Measurements from ENCODE around the gene MARK2. TPM values are rescaled to one million over a fixed set of nuclear protein-coding genes. Genes with fewer than 3 reads are reported as not detected.

Gene MARK2
- total RNA-seq, 4 donors from 2014 or later = 47.0 to 91.0 (median 62.2) TPM

DNA sequence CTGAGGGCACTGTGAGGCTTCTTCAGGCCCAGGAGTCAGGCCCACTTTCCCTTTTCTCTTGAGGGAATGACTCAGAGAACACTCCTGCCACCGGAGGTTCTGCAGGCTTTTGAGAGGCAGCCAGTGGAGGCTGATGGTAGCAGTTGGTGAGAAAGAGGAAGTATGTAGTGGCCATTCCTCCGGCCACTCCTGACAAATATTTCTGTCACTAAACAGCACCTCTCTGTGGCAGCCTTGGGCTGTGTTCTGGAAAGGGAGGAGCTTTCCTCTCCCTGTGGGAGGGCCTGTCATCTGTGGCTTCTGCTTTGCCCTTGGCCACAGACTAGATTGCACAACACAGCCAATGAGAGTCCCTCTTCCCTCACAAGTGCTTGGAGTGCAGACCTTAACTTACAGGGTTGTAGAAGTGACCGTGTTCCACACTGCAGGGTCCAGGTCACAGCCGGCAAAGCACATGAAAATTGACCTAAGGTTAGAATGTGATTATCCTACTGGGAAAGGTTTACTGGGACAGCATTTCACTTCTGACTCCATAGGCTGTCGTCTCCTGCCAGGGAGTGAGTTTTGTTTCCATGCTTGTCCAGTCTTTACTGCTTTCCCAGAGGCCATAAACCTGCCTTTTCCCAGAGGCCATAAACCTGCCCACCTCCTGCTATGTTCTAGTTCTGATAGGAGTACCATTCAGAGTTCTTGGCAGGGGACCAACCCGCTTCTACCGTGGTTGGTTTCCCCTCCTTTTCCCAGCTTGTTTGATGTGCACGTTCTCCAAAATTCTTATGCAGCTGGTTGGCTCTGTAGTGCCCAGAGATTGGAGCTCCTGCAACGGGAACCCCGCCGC is 33.3 kb downstream of the MARK2 start:
- Histone ChIP-seq H3K36me3 (peaks cover 0 to 8% (median 0%) of the 10 kb centered on the region in 3 donors), H3K27me3 (no peaks in the 10 kb centered on the region), H3K4me1 (peaks cover 66 to 89% (median 73%) of the 10 kb centered on the region in 3 donors), H3K27ac (peak overlapping the region; percentile 69 to 90 (median 72)), H3K9me3 (no peaks in the 10 kb centered on the region), H3K4me3 (peak overlapping the region in 3 of 4 donors; percentile 2 to 17 (median 9))
- TF ChIP-seq POLR2A (IDR thresholded peaks at IDR 0.05) = no peak
- TF ChIP-seq, protein P1, sequence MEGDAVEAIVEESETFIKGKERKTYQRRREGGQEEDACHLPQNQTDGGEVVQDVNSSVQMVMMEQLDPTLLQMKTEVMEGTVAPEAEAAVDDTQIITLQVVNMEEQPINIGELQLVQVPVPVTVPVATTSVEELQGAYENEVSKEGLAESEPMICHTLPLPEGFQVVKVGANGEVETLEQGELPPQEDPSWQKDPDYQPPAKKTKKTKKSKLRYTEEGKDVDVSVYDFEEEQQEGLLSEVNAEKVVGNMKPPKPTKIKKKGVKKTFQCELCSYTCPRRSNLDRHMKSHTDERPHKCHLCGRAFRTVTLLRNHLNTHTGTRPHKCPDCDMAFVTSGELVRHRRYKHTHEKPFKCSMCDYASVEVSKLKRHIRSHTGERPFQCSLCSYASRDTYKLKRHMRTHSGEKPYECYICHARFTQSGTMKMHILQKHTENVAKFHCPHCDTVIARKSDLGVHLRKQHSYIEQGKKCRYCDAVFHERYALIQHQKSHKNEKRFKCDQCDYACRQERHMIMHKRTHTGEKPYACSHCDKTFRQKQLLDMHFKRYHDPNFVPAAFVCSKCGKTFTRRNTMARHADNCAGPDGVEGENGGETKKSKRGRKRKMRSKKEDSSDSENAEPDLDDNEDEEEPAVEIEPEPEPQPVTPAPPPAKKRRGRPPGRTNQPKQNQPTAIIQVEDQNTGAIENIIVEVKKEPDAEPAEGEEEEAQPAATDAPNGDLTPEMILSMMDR (IDR thresholded peaks at IDR 0.05) = peak; percentile 22 to 70 (median 38)
- WGBS, 2 donors = 7 to 8% methylated on average over 10 of the region's 11 CpGs
- intact Hi-C loops (cut with DNase I) = no loop called here
- DNase-seq = no peak

DNA sequence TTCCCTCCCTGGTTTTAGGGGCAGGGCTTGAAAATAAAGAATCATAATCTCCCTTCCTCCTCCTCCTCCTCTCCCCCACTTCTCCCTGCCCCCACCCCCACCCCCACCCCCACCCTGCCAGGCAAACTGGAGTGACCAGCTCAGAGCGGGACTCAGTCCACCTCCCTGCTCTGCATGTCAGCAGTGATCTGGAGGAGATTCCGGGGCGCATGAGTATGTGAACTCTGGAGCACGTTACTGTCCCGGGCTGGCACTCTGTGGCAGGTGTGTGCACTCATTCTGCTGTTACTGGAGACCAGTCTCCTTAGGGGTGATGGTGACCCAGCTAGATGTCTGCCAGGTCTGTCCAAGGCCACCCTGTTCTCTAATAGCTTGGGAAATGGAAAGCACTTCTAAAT is 33.9 kb downstream of the MARK2 start:
- Histone ChIP-seq H3K27ac (peak overlapping the region; percentile 69 to 90 (median 72)), H3K36me3 (peaks cover 0 to 8% (median 0%) of the 10 kb centered on the region in 3 donors), H3K4me1 (peaks cover 66 to 89% (median 73%) of the 10 kb centered on the region in 3 donors), H3K9me3 (no peaks in the 10 kb centered on the region), H3K4me3 (peak overlapping the region in 3 of 4 donors; percentile 2 to 17 (median 9)), H3K27me3 (no peaks in the 10 kb centered on the region)
- no peak for TF ChIP-seq POLR2A (IDR thresholded peaks at IDR 0.05)
- TF ChIP-seq, protein P1 (IDR thresholded peaks at IDR 0.05) = no peak
- intact Hi-C loops (cut with DNase I) = no loop called here
- DNase-seq = no peak
- WGBS, 2 donors = no CpG with 5 or more reads among the region's 5 CpGs

DNA sequence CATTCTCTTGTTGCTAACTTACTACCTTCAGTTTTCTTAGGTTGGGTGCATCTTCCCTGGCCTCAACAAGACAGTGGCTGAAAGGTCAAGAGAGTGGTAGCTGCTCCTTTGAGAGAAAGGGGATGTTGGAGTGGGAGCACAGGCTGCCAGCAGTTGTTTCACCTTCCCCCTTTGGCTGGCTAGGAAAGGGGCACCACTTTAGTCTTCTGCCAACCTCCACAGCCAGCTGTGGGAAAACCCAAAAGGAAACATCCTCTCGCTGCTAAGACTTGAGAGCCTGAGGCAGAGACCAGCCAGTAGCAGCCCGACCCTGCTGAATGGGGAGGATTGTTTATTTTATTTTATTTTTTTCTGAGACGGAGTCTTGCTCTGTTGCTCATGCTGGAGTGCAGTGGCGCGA is 34.4 kb downstream of the MARK2 start:
- intact Hi-C loops (cut with DNase I) = no loop called here
- H3K4me3 ChIP-seq = no peak overlapping the region
- no peak for DNase-seq
- peaks cover 63 to 89% (median 69%) of the 10 kb centered on the region in 3 donors for H3K4me1 ChIP-seq
- H3K27ac ChIP-seq = peak overlapping the region; percentile 61 to 90 (median 69)
- WGBS, 2 donors = 43 to 48% methylated on average over 4 to 5 of the region's 5 CpGs
- H3K9me3 ChIP-seq = no peaks in the 10 kb centered on the region
- TF ChIP-seq POLR2A (IDR thresholded peaks at IDR 0.05) = no peak
- TF ChIP-seq, protein P1 (IDR thresholded peaks at IDR 0.05) = no peak
- H3K36me3 ChIP-seq = peaks cover 0 to 8% (median 0%) of the 10 kb centered on the region in 3 donors
- H3K27me3 ChIP-seq = no peaks in the 10 kb centered on the region

DNA sequence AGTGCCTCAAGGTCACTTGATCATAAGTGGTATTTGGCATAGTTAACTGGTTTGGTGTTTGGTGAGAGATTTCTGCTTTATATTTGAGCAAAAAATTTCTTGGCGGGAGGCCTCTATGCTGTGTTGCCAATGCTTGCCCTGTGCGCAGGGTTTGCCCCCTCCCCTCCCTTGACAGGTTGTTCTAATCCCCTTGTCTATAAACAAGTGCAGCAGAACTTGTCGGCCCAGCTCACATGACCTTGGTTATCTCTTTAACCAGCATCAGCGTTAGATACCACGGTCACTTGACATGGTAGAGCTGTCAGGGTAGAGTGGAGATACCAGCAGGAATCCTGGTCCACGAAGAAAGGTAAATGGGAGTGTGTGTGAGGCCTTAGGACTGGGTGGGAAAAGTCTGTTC is 35.6 kb downstream of the MARK2 start:
- intact Hi-C loops (cut with DNase I) = no loop called here
- DNase-seq = no peak
- H3K9me3 ChIP-seq = no peaks in the 10 kb centered on the region
- H3K4me3 ChIP-seq = no peak overlapping the region
- peak overlapping the region in 2 of 4 donors; percentile 69 to 90 for H3K27ac ChIP-seq
- 61% methylated on average over 6 of the region's 6 CpGs; no CpG with 5 or more reads in 1 of the 2 donors for WGBS, 2 donors
- peaks cover 60 to 89% (median 61%) of the 10 kb centered on the region in 3 donors for H3K4me1 ChIP-seq
- peaks cover 0 to 8% (median 0%) of the 10 kb centered on the region in 3 donors for H3K36me3 ChIP-seq
- H3K27me3 ChIP-seq = no peaks in the 10 kb centered on the region
- no peak for TF ChIP-seq POLR2A (IDR thresholded peaks at IDR 0.05)
- TF ChIP-seq, protein P1 (IDR thresholded peaks at IDR 0.05) = no peak

DNA sequence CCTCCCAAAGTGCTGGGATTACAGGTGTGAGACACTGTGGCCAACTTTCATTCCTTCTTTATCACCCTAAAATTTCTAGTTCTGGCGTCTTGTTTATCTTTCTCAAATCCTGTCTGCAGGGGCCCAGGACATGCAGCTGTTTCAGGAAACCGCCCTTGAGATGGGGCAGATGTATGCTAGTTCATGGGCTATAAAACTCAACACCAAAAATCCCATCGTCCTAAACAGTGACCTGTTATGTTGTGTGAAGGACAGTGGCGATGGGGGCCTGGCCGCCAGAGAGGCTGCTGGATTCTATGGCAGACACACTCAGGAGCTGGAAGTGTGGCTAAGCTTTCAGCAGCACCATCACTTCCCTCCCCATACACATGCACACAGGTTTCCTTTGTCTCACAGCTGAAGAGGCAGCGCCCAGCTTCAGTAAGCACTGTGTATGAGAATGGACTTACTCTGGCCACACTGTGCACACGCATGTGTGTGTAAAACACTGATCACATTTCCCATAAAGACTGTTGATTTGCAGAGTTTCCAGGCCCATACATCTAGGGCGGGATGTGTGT is 36.7 kb downstream of the MARK2 start:
- TF ChIP-seq, protein P1 (IDR thresholded peaks at IDR 0.05) = no peak
- TF ChIP-seq POLR2A (IDR thresholded peaks at IDR 0.05) = no peak
- H3K4me3 ChIP-seq = no peak overlapping the region
- H3K27me3 ChIP-seq = no peaks in the 10 kb centered on the region
- 86% methylated on average over 2 to 4 of the region's 8 CpGs for WGBS, 2 donors
- intact Hi-C loops (cut with DNase I) = no loop called here
- no peaks in the 10 kb centered on the region for H3K9me3 ChIP-seq
- DNase-seq = no peak
- peaks cover 0 to 8% (median 0%) of the 10 kb centered on the region in 3 donors for H3K36me3 ChIP-seq
- no peak overlapping the region for H3K27ac ChIP-seq
- peaks cover 58 to 89% (median 61%) of the 10 kb centered on the region in 3 donors for H3K4me1 ChIP-seq

All from esophagus squamous epithelium (tissue), 5 donors.